HCT116 (cell line): Measurements from ENCODE around the gene OPN3. TPM values are rescaled to one million over a fixed set of nuclear protein-coding genes. Genes with fewer than 3 reads are reported as not detected.

ENCODE experiments used
- ATAC-seq: fragments of 200-7000 bp; cut with Tn5 transposase; 2 replicates; pipeline ENCODE4 v1.9.1; 2020; ENCODE audit warnings: mild to moderate bottlenecking, moderate library complexity
- BruUV-seq: library from RNA; stranded (reverse); fragments of 400-500 nt; replicated peaks from 2 replicates; lab custom pipeline; 2021; lab: Mats Ljungman, UMichigan
- CTCF ChIA-PET: fragments of 300-600 bp; sonication (Branson Sonifier 250); formaldehyde crosslinking; loops from one replicate; lab custom pipeline; 2021; ENCODE audit warnings: antibody characterized with exemption; lab: Charles Lee
- POLR2A ChIA-PET: fragments of 300-600, 350-600 bp; sonication (Branson Sonifier 250); formaldehyde crosslinking; loops from one replicate; lab custom pipeline; 2021; ENCODE audit warnings: antibody characterized with exemption; lab: Charles Lee
- RAD21 ChIA-PET, 2 experiments: fragments of 300-600 bp; sonication (Branson Sonifier 250); formaldehyde crosslinking; loops; one replicate each; lab custom pipeline; 2023; ENCODE audit warnings: low total read pairs in 2 of 2; ENCODE audit not compliant: uncharacterized antibody in 2 of 2, unreplicated experiment in 2 of 2, low non-redundant PET in 1 of 2; lab: Charles Lee
- DNase-seq: peaks from one replicate; pipeline ENCODE4 v3.0.0-alpha.2; 2010; ENCODE audit warnings: low read depth, low spot score
- H2AFZ ChIP-seq: fragments of 200-600 bp; shearing (Covaris generic), sonication (generic); 2 replicates; pipeline ENCODE4 v1.6.1; 2017; ENCODE audit warnings: low read depth, mixed run types, mixed read lengths, antibody characterized with exemption, low read length; ENCODE audit not compliant: poor library complexity, severe bottlenecking
- H3K27ac ChIP-seq: 2 replicates; pipeline ENCODE4 v1.5.1; 2012; ENCODE audit warnings: low read depth, low read length
- H3K27me3 ChIP-seq: fragments of 200-600 bp; sonication (generic); 2 replicates; pipeline ENCODE4 v1.6.1; 2016; ENCODE audit warnings: mixed run types, low read length, mixed read lengths; ENCODE audit not compliant: insufficient read depth
- H3K36me3 ChIP-seq, 2 experiments: fragments of 200-500 bp in 1 of 2; fragments of 200-600 bp in 1 of 2; sonication (Bioruptor generic) in 1 of 2; sonication (generic) in 1 of 2; 2 replicates each; pipeline versions ENCODE4 v1.5.1 to v1.6.1; 2014 to 2016; ENCODE audit warnings: low read length in 2 of 2, inconsistent platforms in 1 of 2, mixed read lengths in 1 of 2, mixed run types in 1 of 2; ENCODE audit not compliant: insufficient read depth in 2 of 2, control insufficient read depth in 1 of 2
- H3K4me1 ChIP-seq, 2 experiments: fragments of 200-600 bp in 1 of 2; sonication (generic) in 1 of 2; 2 replicates each; pipeline versions ENCODE4 v1.5.1 to v1.6.1; 2012 to 2017; ENCODE audit warnings: low read length in 2 of 2, inconsistent platforms in 1 of 2, mild to moderate bottlenecking in 1 of 2, mixed read lengths in 1 of 2, mixed run types in 1 of 2, moderate library complexity in 1 of 2; ENCODE audit not compliant: insufficient read depth in 2 of 2, control insufficient read depth in 1 of 2
- H3K4me2 ChIP-seq: fragments of 200-600 bp; sonication (generic); 2 replicates; pipeline ENCODE4 v1.6.1; 2017; ENCODE audit warnings: mixed run types, low read length, mixed read lengths
- H3K4me3 ChIP-seq, 2 experiments: fragments of 200-600 bp in 1 of 2; sonication (generic) in 1 of 2; replicated peaks in 1 of 2; 2 replicates each; pipeline ENCODE4 v1.5.1; 2011 to 2016; ENCODE audit warnings: low read length in 2 of 2, control low read depth in 1 of 2, low read depth in 1 of 2, mild to moderate bottlenecking in 1 of 2, mixed read lengths in 1 of 2, mixed run types in 1 of 2
- H3K79me2 ChIP-seq: fragments of 200-600 bp; sonication (generic); 2 replicates; pipeline ENCODE4 v1.6.1; 2017; ENCODE audit warnings: mild to moderate bottlenecking, mixed run types, low read length, moderate library complexity, mixed read lengths; ENCODE audit not compliant: insufficient read depth
- H3K9ac ChIP-seq: fragments of 200-600 bp; sonication (generic); 2 replicates; pipeline ENCODE4 v1.6.1; 2016; ENCODE audit warnings: low read length, mixed read lengths
- H3K9me2 ChIP-seq: fragments of 200-600 bp; sonication (generic), shearing (Covaris generic); 2 replicates; pipeline ENCODE4 v1.6.1; 2017; ENCODE audit warnings: mixed run types, mild to moderate bottlenecking, moderate library complexity; ENCODE audit not compliant: insufficient read depth
- H3K9me3 ChIP-seq, 2 experiments: fragments of 200-500 bp in 1 of 2; fragments of 200-600 bp in 1 of 2; sonication (Bioruptor generic) in 1 of 2; sonication (generic) in 1 of 2; 2 replicates each; pipeline ENCODE4 v1.6.1; 2014 to 2017; ENCODE audit warnings: low read length in 2 of 2, mixed read lengths in 2 of 2, inconsistent platforms in 1 of 2, low read depth in 1 of 2, mild to moderate bottlenecking in 1 of 2, mixed run types in 1 of 2, moderate library complexity in 1 of 2; ENCODE audit not compliant: control insufficient read depth in 1 of 2, insufficient read depth in 1 of 2
- H4K20me1 ChIP-seq: fragments of 200-600 bp; sonication (generic), shearing (Covaris generic); 2 replicates; pipeline ENCODE4 v1.6.1; 2017; ENCODE audit warnings: mixed run types, mild to moderate bottlenecking, moderate library complexity; ENCODE audit not compliant: insufficient read depth
- CBX3 ChIP-seq: IDR thresholded peaks from 2 replicates; pipeline ENCODE4 v1.6.1; 2012; ENCODE audit warnings: low read depth
- CEBPB ChIP-seq: IDR thresholded peaks from 2 replicates; pipeline ENCODE4 v1.6.1; 2012; ENCODE audit warnings: low read depth
- CTCF ChIP-seq, 3 experiments: fragments of 200-600 bp in 1 of 3; sonication (generic) in 1 of 3; IDR thresholded peaks in 2 of 3; conservative IDR thresholded peaks in 1 of 3; 2 replicates each; pipeline ENCODE4 v1.5.1; 2012 to 2017; ENCODE audit warnings: low read depth in 2 of 3, low read length in 2 of 3, antibody characterized with exemption in 1 of 3, borderline replicate concordance in 1 of 3, control low read depth in 1 of 3, mild to moderate bottlenecking in 1 of 3, mixed read lengths in 1 of 3, mixed run types in 1 of 3, moderate library complexity in 1 of 3; ENCODE audit not compliant: insufficient read depth in 1 of 3
- ELF1 ChIP-seq: IDR thresholded peaks from 2 replicates; pipeline ENCODE4 v1.6.1; 2012; ENCODE audit warnings: low read depth, borderline replicate concordance
- POLR2A ChIP-seq: IDR thresholded peaks from 2 replicates; pipeline ENCODE4 v1.7.0; 2011; ENCODE audit warnings: borderline replicate concordance; ENCODE audit not compliant: insufficient read depth, insufficient read length; ENCODE audit errors: extremely low read depth
- POLR2AphosphoS5 ChIP-seq: IDR thresholded peaks from 2 replicates; pipeline ENCODE4 v1.6.1; 2011; ENCODE audit warnings: mild to moderate bottlenecking, low read depth, low read length, moderate library complexity
- SRF ChIP-seq: IDR thresholded peaks from 2 replicates; pipeline ENCODE4 v1.6.1; 2012; ENCODE audit warnings: low read depth
- YY1 ChIP-seq: IDR thresholded peaks from 2 replicates; pipeline ENCODE4 v1.6.1; 2011; ENCODE audit warnings: low read length, low read depth, moderate library complexity, mild to moderate bottlenecking; ENCODE audit not compliant: insufficient replicate concordance; ENCODE audit errors: extremely low read depth
- ZBTB33 ChIP-seq: IDR thresholded peaks from 2 replicates; pipeline ENCODE4 v1.6.1; 2011; ENCODE audit warnings: mild to moderate bottlenecking, low read length, moderate library complexity; ENCODE audit not compliant: insufficient replicate concordance; ENCODE audit errors: extremely low read depth
- intact Hi-C: fragments of 100-400 bp; cut with micrococcal nuclease; formaldehyde crosslinking; loops from 2 replicates; pipeline ENCODE4 v1.10.0; 2022
- total RNA-seq: library from RNA; stranded (reverse); gene quantifications from one replicate; pipeline ENCODE4 v1.2.1, GENCODE V29; 2021; ENCODE audit not compliant: unreplicated experiment

The OPN3 gene
- total RNA-seq, 1 experiment from 2014 or later: 6.1 TPM

- TF ChIP-seq SRF (0 out of 2 replicates have a peak, but pooled peaks have one; percentile 9), CBX3 (no peak), POLR2AphosphoS5 (no peak), POLR2A (no peak), CTCF (IDR thresholded peaks at IDR 0.05 in 2 of 3, conservative IDR thresholded peaks at IDR 0.05 in 1 of 3; ENCODE audit: borderline replicate concordance in 1 of 3, insufficient read depth in 1 of 3, low read depth in 2 of 3, low read length in 2 of 3) (no peak), YY1 (no peak), ELF1 (no peak), CEBPB (no peak), ZBTB33 (no peak)
- intact Hi-C loops: no loop called here
- Histone ChIP-seq H3K4me2 (peak overlapping the region; percentile 81), H3K4me1 (peaks cover 5 to 29% of the 10 kb centered on the region in 2 experiments; a peak in 3 of 4 replicates), H2AFZ (no peak overlapping the region), H3K27ac (no peak overlapping the region), H4K20me1 (no peaks in the 10 kb centered on the region), H3K27me3 (no peaks in the 10 kb centered on the region), H3K9ac (peak overlapping the region; percentile 74), H3K4me3 (peak overlapping the region; percentile 75 to 88), H3K79me2 (peaks cover 21% of the 10 kb centered on the region; the same call in 1 of the 2 replicates), H3K9me2 (no peaks in the 10 kb centered on the region), H3K36me3 (peaks cover 7 to 11% of the 10 kb centered on the region in 2 experiments; a peak in 3 of 4 replicates), H3K9me3 (no peaks in the 10 kb centered on the region)
- BruUV-seq: TSS peak; percentile 55
- DNase-seq: no peak
- CTCF ChIA-PET: no interaction called here
- POLR2A ChIA-PET: no interaction called here
- RAD21 ChIA-PET: no interaction called here
- no peak for ATAC-seq
These were observed 1.1 kb downstream of the OPN3 start for GRCh38 chr1:241638909-241639622.
